HG02623 (cell line): ENCODE data around the gene LIG4.
"Not testable (repeated sequence)": the region's sequence is repeated elsewhere in the genome, so short reads cannot be mapped to it uniquely, and the experiment has no call there.

Experiments used
- ATAC-seq: cut with Tn5 transposase; IDR thresholded peaks from one replicate; pipeline ENCODE4 v1.9.1; 2021; ENCODE audit warnings: moderate library complexity; ENCODE audit not compliant: unreplicated experiment

The LIG4 gene

DNA sequence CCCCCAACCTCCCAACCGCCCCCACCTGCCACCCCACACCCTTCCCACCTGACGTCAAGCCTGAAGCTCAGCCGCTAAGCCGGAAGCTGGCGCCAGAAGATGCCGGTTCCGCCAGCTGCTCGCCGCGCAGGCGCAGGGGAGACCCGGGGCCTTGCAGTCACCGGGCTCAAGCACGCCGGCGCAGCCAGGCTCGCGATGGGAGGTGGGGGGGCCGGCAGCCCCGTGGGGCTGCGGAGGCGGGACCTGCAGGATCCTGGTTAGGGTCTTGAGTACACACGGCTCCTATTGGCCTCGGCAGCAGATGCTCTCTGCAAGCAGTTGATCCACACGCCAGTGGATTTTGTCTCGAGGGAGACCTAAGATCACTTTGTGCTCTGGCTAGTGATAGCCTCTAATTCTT, at the start of gene LIG4:
TSS of gene LIG4 (minus strand) at position 101 of the 400 bp plus-strand sequence. CDS start 4,268 bp downstream, outside the sequence.
- ATAC-seq = peak; percentile 63

DNA sequence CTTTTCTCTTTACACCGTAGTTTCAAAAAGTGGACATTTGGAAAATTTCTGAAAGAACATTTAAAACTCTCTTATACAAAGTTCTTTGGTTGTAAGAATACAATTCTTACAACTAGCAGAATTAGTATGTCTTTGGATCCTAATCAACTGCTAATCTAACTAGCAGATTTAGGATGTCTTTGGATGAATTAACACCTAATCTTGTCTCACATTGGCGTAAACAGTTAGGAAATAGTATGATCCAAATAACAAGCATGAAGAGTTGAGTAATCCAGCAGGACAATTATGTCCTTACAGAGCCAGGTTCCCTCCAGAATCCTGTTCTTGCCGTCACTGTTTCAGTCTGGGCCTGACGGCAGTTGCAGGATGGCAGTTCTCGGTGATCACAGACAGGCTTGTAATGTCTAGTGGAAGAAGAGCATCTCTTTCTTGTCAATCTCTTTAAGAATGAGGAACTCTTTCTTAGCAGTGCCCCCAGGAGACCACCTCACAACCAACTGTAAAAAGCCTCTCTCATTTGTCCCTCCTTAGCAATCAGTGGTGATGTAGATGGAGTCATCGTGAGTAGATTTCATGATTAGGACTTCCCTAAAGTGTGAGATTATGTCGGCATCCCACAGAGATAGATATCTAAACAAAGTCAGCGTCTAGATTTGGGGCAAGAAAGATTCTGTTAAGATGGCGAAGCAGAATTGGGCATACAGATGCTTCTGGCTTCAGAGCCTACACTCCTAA, 48.5 kb upstream of the LIG4 start:
- ATAC-seq = no peak

DNA sequence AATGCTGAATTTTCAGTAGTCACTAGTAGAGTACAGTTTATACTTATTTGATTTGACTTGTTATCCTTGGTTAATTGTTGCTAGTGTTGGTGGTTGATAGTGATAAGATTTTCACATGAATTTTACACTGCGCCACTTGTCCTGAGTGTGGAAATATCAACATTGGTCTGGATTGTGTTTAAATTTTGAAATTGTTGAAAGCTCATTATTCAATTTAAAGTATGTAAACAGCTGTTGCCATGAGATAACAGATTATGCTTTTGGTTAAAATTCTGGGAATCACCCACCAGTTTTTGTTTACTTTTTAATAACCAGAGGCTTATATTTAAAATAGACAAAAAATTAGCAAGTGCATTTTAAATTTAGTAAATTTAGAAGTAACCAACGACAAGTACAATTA, 41.9 kb upstream of the LIG4 start:
- ATAC-seq = no peak

DNA sequence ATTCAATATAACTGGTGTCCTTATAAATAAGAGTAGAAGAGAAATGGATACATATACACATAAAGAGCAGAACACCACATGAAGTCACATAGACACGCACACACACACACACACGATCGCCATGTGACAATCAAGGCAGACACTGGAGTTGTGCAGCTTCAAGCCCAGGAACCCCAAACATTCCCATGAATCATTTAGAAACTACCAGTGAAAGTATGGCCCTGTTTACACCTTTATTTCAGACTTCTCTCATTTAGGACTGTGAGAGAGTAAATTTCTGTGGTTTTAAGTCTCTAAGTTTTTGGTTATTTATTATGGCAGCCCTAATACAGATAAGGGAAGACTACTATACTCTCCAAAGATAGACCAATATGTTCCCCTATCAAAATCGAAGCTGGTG, 33.8 kb upstream of the LIG4 start:
- ATAC-seq = peak; percentile 81

DNA sequence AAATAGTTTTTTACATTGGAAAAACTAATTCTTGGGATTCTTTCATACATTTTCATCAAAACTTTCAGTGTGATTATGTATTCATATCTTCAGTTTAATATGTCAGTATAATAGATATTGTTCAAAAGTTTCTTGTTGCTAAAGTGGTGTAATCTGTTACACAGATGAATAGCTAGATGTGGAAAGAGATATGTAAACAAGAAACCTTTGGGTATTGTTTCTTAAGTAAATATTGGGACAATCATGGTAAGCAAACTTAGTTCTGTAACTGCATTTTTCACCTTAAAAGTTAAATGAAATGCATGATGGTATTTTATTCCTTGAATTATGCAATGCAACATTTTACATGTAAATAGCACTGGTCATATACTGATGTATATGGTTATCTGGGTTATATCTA, 15.0 kb upstream of the LIG4 start:
- ATAC-seq = no peak

DNA sequence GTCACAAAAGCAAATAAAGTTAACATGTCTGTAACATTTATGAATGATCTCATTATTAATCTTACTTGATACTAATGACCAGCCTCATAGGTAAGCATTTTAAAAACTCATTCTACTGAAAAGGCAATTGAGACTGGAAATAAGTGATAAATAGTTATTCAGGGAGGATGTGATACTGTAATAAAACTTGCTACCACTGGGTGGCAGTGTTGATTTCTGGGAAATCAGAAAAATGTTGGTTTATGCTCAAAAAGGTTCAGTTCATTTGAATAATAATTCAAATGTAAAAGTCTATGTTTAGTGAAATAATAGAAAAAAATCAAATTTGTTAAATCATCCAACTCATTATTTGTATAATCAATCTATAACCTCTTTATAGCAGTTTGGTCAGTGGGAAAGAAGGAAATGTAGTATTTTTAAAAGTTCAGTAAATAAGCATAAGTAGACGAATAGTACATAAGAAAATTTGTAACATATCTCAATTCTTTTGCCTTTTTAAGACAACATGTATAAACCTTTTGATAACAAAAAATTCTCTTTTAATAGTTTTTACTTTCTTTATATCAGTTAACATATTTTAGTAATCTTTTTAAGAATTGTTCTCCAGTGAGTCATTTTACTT, 12.4 kb upstream of the LIG4 start:
- no peak for ATAC-seq

DNA sequence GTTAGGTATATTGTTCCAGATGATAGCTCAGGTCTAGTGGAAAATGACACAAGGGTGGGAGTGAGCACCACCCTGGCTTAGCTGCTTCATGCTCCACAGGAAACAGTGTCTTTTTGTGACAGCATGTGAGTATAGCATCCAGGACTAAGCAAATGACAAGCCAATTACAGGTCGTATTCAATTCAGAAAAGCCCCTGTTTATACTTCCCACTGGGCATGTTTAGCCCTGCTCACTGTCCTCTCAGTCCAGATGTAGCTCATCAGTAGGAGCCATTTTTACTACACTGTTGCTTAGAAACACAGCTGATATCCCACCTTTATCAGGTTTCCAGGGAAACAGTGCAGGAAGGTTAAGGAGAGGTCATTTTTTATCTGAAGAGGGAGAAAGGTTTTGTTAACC, 10.8 kb upstream of the LIG4 start:
- no peak for ATAC-seq

DNA sequence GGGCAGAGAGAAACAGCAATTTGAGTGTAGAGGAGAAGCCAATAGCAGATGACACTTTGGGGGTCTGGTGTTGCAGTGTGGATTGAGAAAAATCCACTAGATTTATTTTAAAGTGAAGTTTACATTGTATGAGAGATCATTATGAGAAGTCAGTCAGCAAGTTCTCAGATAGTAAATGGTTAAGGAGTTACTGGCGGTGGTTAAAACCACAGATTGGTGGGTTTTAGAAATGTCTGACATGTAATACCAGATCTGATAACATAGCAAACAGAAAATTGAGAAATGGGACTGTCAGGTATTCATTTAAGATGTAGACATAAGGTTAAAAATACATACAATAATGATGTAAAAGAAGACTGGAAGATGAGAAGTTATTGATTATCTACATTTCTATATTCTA, 10.1 kb upstream of the LIG4 start:
- ATAC-seq = peak; percentile 51

DNA sequence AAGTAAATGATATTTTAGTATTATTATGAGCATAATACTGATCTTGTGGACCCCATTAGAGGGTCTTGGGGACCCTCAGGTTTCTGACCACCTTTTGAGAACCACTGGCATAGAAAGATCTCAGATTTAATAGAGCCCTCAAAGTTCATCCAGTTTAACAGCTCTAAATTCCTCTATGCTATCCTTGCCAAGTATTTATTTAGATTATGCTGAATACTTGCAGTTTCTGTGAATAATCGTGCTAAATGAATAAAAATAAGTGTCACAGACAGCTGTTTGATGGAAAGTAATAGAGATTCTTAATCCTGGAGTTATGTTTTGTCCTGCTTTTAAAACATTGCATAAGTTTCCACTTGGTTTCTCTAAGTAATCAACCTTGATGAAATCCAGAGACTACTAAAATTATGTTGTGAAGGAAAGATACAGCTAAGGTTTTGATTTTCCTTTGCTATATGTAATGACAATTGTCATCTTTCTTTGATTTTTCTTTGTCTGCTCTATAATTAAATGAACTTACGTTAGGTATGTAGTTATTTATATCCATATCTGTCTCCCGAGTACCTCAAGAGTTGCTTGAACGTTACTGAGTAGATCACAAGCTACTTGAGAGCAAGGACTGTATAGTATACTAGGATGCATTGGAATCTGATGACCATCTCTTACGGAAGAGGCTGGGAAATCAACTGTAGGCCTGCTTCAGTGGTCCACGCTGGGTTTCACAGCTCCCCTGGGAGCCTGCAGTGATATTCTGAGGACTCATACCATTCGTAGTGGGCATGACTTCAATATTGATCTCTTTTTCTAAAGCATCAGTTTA, 8.6 kb upstream of the LIG4 start:
- ATAC-seq = no peak

DNA sequence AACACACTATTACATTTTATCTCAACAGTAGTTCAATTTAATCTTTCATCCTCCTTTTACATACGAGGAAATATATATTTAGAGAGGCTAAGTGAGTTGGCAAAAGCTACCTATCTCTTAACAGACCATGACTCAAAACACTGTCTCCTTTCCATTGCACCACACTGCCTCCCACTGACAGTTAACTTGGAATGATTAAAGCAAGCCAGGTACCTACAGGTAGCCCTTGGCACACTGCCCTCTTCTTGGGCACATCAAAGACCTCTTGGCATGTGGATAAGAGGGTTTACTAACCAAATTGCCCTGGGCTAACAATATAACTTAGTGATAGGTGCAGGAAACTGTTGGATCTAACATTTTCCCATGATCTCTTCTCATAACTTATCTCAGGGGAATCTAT, 4.7 kb upstream of the LIG4 start:
- no peak for ATAC-seq

DNA sequence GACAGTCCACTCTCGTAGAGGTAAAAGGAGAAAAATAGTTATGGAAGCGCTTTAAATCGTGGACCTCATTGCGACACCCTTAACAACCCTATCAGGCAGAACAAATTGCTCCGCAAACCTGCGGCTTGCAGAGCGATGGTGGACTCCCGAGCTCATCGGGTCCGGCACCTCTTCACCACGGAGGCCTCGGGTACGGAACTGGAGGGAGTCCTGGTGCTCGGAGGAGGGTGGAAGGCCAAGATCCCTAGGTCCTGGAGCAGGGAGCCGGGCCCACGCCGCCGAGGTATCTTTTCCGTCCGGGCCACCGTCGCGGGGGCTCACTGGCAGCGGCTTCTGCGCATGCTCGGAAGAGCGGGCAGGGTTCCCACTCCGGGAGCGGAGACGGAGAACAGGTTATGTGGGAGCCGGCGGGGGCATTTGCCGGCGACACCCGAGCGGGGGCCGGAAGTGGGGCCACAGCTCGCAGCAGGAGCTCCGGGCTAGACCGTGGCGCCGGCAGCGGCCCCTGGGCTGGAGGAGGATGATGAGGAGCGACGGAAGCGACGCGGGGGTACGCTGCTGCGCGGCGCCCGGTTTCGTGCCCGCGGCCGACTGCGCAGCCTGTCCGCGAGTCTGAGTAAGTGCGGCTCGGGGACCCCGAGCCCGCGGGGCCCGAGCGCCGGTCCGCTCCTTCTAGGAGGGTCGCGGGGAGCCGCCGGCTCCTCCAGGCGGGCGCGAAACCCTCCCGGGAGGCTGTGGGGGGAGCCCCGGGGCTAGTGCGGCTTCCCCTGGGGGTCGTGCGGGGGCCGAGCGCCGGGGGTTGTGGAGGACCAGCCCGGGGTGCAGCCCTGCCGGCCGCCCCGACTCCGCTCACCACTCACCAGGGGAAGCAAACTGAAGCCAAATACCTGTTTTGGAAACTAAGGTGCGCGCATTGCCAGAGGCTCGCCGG, 3.0 kb upstream of the LIG4 start, which contains the start of gene ABHD13:
TSS of gene ABHD13 (plus strand) at position 349 of the 931 bp plus-strand sequence. CDS start 10,827 bp downstream, outside the sequence.
- peak; percentile 76 for ATAC-seq

DNA sequence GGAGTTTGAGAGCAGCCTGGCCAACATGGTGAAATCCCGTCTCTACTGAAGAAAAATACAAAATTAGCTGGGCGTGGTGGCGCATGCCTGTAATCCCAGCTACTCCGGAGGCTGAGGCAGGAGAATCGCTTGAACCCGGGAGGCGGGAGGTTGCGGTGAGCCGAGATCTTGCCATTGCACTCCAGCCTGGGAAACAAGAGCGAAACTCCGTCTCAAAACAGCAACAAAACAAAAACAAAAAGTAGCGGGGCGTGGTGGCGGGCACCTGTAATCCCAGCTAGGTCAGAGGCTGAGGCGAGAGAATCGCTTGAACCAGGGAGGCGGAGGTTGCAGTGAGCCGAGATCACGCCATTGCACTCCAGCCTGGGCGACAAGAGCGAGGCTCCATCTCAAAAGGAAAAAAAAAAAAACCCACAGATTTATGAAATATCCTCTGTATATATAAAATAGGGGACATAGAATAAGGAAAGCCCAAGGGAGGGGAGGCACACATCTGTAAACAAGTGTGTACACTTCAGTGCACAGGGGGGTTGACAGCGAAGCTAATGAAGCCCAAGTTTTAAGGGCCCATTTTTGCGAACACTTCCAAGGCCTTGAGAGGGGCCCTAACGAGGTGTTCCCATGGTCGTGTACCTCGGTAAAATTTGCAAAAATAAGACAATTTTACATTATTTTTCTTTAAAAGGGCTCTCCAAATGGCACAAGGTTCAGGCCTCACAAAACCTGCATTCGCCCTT, 2.1 kb upstream of the LIG4 start:
- ATAC-seq = not testable (repeated sequence)

DNA sequence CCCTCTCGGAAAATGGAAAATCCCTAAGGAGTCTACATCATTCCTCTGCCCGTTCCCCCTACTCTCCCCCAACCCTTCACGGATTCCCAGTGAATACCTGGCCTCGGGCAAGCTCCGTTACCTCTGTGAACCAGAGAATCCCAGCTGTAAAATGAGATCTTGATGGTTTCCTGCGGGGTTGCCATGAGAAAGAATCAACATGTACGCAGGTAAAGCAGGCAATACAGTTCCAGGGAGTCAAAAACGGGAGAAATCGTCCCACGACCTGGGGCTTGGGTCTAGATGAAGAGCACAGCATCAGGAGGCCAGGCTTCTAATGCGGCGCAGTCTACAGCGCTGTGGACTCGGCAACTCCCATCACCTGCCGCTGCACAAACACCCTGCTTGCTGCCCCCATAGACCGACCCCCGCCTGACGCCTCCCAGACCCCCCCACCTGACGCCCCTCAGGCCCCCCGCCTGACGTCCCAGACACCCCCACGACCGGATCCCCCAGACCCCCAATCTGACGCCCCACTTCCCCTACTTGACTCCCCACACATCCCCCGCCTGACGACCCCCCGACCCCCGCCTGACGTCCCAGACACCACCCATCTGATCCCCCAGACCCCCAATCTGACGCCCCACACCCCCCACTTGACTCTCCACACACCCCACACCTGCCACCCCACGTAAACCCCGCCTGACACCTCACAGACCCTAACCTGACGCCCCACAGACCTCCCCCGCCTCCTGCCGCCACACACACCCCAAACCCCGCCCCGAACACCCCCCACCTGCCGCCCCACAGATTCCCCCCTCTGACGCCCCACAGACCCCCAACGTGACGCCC, 680 bp downstream of the LIG4 start:
- no peak for ATAC-seq

DNA sequence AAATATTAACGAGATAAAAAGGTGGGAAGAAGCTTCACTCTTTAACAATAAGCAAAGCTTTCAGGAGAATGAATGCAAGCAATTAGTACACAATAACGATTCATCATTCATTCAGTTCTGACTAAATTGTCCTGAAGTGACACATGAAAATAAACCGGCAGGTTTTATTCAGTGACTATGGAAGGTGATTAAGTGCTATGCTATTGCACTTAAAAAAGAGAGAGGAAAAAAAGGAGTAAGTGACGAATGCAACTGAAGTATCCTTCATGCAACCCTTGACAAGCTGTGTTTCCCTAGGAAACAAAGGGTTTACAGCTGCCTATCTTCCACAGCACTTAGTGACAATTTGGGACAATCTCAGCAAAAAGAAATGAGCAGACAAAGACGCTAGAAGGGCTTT, 1.4 kb downstream of the LIG4 start:
- ATAC-seq = no peak

DNA sequence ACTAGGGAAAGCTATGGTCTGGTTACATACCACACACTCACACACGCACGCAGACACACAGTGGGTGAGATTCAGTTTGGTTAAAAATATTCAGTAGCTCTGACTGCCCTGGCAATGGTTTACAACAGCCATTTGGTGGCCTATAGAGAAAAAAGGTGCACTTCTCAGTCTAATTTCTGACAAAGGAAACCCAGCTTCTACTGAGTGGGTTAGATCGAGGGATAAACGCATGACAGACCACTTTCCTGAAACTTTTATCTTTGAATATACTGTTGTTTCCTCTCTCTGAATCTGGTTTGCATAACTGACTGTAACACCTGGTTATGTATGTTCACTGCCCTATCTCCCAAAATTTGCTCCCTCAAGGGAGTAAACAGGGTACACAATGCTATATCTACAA, 2.5 kb downstream of the LIG4 start:
- peak; percentile 45 for ATAC-seq

DNA sequence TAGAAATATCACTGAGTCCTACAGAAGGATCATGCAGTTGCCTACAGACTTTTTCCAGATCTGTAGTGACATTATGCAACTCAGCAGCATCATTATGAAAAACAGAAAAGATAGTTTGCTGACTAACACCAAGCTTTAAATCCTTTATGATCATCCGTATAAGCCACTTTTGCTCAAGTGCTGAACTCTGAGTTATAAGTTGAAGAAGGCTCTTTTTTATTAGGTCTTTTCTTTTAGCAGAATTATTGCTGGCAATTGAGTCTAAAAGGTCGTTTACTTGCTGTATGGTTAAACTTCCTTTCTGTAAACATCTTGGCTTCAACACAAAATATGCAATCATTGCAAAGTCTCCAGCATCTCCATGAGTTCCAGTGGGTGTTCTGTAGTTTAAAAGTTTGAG, 4.8 kb downstream of the LIG4 start:
- no peak for ATAC-seq

DNA sequence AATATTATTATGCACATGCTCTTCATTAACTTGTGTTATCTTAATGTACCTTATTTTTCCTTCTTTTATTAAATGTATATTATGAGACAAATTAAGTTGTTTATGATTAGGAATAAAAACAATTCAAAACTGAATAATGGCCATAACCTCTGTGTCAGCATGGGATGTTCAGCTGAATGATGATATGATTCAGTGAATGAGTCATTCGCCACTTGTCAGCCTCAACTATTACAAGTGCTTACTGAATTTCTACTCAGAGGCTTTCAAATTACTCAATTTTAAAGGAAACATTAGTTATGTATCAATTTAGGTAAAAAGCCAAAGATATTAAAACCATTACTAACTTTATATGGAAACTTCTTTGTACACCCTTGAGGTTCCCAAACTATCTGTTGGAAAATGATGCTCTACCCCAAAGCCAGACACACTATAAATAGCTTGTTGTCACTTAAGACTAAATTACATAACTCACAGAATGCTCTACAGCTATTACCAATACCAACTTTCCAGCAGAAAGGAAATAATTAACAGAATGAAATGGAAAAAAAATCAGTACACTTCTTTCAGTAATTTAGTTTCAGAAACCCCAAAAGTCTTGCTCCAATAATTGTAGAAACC, 14.4 kb downstream of the LIG4 start:
- no peak for ATAC-seq

DNA sequence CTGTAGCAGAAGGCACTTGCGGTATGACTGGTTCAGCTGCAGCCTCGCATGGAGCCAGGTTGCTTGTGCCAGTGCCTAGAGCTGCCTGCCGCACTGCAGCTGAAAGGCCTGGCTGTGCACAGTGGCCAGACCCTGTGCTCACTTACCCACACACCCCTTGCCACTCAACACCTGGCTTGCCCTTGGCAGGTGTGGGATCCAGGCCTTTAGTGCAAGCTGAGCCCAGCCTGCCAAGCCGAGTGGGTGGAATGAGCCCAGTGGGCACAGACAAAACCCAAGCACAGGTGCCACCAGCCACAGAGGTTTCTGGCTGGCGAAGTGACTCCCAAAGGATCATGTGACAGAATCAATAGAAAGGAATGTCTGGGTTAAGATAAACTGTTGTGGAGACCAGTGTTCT, 19.5 kb downstream of the LIG4 start:
- ATAC-seq = no peak

DNA sequence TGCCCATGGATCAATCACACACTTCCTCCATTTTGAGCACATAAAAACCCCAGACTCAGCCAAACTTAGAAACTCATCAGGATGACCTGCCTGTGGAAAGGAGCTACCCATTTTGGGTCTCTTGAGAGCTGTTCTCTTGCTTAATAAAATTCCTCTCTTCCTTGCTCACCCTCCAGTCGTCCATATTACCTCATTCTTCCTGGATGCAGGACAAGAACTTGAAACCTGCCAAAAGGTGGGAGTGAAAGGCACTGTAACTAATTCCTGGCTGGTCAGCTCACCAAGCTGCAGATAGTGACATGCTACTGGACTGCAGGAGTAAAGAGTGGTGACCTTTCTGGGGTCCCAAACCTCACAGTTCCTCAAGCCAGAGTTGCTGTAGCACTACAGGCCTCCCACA, 20.2 kb downstream of the LIG4 start:
- ATAC-seq = no peak
